GM19395 (cell line): ENCODE measurements around the gene PIGM.
"Not testable (repeated sequence)": the region's sequence is repeated elsewhere in the genome, so short reads cannot be mapped to it uniquely, and the experiment has no call there.

Experiments used
- ATAC-seq: cut with Tn5 transposase; IDR thresholded peaks from one replicate; pipeline ENCODE4 v1.9.1; 2021; ENCODE audit warnings: mild to moderate bottlenecking, moderate library complexity; ENCODE audit not compliant: unreplicated experiment

The PIGM gene

GRCh38 chr1:160061369-160062229 lies 29.8 kb upstream of the PIGM start:
- no peak for ATAC-seq

GRCh38 chr1:160058087-160058486 lies 26.3 kb upstream of the PIGM start:
- no peak for ATAC-seq

- no peak for ATAC-seq
Measured at GRCh38 chr1:160056648-160057169, 24.9 kb upstream of the PIGM start.

- ATAC-seq, result no peak
Measured at GRCh38 chr1:160053548-160054365, 22.0 kb upstream of the PIGM start.

- no peak for ATAC-seq
Measured at GRCh38 chr1:160052936-160053335, 21.1 kb upstream of the PIGM start.

- no peak for ATAC-seq
Measured at GRCh38 chr1:160050619-160051018, 18.8 kb upstream of the PIGM start.

GRCh38 chr1:160050182-160050581 lies 18.4 kb upstream of the PIGM start:
- ATAC-seq, result not testable (repeated sequence)

GRCh38 chr1:160049101-160049500 lies 17.3 kb upstream of the PIGM start:
- no peak for ATAC-seq

GRCh38 chr1:160048335-160048734 lies 16.5 kb upstream of the PIGM start:
- ATAC-seq, result no peak

- peak; percentile 53 for ATAC-seq
Measured at GRCh38 chr1:160047111-160047991, 15.6 kb upstream of the PIGM start.

GRCh38 chr1:160046494-160047110 lies 14.8 kb upstream of the PIGM start:
- peak; percentile 81 for ATAC-seq

- ATAC-seq, result no peak
Measured at GRCh38 chr1:160045653-160046052, 13.9 kb upstream of the PIGM start.

GRCh38 chr1:160043543-160043942 lies 11.8 kb upstream of the PIGM start:
- ATAC-seq, result no peak

- ATAC-seq, result no peak
Measured at GRCh38 chr1:160040476-160040875, 8.7 kb upstream of the PIGM start.

- ATAC-seq, result no peak
Measured at GRCh38 chr1:160032165-160032820, 503 bp upstream of the PIGM start.

GRCh38 chr1:160030657-160031364 lies 979 bp downstream of the PIGM start:
- ATAC-seq, result peak; percentile 19

- no peak for ATAC-seq
Measured at GRCh38 chr1:160028426-160028825, 3.4 kb downstream of the PIGM start.

GRCh38 chr1:160025314-160025713 lies 6.5 kb downstream of the PIGM start:
- ATAC-seq, result no peak
